GM21526 (cell line): Measurements from ENCODE around the gene FAM83C.
"Not testable (repeated sequence)": the region's sequence is repeated elsewhere in the genome, so short reads cannot be mapped to it uniquely, and the experiment has no call there.

ENCODE experiments used
- ATAC-seq: cut with Tn5 transposase; IDR thresholded peaks from one replicate; pipeline ENCODE4 v1.9.1; 2021; ENCODE audit warnings: moderate library complexity; ENCODE audit not compliant: unreplicated experiment, low FRiP score

Gene FAM83C

DNA sequence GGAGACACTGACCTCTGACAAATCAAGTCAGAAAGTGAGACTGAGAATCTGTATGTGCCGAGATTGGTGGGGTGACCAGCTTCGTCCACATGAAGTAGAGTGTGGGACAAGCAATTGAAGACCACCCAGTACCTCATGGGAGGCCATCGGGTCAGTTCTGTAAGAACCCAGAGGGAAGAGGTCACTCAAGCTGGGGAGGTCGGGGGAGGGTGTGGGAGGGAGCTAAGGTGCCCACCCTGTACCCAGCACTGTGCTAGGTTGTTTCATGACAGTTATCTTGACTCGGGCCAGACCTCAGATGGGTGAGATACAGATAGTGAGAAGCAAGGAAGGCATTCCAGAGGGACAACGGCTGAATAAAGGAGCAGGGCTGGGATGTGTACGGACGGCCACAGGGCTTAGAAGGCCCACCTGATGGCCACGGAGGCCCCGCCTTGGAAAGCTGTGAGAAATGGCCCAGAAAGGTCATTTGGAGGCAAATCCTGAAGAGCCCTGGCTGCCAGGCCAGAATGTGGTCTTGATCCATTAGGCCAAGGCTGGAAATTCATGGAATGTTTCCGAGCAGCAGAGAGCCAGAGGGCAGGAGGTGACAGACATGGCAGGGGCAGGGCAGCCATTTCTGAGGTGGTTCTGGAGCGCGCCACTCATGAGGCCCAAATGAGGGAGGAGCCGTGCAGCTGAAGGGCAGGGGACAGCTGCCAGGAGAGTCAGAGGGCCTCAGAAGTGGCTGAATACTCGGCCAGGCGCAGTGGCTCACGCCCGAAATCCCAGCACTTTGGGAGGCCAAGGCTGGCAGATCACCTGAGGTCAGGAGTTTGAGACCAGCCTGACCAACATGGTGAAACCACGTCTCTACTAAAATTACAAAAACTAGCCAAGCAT is 22.0 kb downstream of the FAM83C start:
- ATAC-seq: no peak

DNA sequence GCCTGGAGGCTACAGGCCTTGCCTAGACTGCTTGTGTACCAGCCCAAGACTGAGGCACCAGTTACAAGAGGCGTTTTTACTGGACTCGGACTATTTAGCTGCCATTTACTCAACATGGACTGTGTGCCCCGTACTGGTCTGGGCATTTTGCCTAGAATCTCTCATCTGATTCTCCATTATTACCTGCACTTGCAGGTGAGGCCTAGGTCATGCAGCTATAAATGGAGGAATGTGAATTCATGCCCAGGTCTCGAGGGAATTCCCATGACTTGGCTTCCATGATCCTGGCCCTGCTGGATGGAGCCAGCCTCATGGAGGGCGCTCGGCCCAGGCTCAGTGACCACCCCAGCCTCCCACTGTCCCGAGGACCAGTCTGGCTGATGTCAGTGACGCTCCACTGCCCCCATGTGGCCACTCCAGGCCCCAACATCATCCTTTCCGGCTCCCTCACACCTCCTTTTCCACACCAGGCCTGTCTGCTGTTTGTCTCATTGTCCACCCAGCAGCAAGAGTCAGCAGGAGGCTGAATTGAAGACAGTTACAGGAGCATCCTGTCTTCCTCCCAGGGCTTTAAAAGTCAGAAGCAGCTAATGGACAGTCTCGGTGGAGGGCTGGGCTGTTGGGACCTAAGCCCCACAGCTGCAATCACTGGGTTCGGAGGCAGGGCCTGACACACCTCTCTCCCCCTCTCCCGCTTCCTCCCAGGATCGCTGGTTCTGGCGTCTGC is 23.0 kb downstream of the FAM83C start:
- no peak for ATAC-seq

DNA sequence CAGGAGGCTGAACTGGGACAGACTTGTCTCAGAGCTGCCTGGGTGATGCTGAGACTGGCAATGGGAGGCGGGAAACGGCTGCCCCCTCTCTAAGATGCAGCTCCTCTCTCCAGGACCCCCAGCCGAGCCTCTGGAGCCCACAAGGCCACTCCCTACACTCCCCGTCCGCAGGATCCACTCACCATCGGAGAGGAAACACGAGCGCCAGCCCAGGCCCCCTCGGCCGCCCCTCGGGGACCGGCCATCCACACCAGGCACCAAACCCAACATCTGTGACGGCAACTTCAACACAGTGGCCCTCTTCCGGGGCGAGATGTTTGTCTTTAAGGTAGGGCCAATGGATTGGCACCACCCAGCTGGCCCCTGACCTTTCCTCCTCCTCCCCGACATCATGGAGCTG is 25.1 kb downstream of the FAM83C start:
- ATAC-seq: no peak

DNA sequence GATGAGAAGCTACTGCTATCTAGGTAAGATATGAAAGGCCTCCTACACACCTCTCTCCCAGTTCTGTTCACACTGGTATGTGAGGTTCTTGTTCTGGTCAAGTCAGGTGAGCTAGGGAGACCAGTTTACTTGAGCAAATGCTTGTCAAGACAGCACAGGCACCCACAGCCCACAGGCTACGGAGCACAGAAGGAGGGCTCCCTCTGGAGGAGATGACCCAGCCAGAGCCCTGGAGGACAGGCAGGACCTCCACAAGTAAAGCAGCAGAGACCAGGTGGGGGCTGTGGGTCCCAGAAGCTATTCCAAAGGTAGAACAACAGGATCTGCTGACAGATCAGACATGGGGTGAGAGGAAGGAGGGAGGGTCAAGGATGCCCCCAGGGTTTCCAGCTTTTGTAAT is 27.5 kb downstream of the FAM83C start:
- no peak for ATAC-seq

DNA sequence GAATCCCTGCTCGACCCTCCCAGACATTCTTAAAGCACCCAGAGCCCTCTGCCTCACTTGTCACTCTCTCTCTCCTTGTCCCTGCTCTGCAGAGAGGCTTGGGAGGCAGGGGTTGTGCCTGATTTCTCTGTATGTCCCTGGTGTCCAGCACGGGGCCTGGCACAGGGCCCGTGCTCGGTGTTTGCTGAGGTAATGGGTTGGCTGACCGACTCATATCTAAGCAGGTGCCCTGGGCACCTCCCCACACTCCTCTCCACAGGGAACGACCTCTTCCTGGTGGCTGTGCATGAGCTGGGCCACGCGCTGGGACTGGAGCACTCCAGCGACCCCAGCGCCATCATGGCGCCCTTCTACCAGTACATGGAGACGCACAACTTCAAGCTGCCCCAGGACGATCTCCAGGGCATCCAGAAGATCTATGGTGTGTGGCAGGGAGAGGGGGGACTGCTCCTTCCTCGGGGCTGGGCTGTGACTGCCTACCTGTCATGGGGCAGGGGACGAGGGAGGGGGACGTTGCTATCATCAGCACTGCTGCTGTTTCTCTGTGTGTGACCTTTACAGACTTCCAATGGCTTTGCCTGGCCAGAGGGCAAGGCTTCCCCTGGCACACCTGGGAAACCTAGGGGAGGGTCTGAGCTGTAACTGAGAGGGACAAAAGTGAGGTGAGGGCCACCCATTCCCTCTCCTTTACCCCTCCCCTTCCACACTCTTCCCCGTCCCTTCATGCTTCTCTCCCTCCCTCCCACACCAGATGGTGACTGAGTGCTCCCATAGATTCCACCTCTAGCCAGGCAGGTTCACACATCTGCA is 28.5 kb downstream of the FAM83C start:
- ATAC-seq: no peak

DNA sequence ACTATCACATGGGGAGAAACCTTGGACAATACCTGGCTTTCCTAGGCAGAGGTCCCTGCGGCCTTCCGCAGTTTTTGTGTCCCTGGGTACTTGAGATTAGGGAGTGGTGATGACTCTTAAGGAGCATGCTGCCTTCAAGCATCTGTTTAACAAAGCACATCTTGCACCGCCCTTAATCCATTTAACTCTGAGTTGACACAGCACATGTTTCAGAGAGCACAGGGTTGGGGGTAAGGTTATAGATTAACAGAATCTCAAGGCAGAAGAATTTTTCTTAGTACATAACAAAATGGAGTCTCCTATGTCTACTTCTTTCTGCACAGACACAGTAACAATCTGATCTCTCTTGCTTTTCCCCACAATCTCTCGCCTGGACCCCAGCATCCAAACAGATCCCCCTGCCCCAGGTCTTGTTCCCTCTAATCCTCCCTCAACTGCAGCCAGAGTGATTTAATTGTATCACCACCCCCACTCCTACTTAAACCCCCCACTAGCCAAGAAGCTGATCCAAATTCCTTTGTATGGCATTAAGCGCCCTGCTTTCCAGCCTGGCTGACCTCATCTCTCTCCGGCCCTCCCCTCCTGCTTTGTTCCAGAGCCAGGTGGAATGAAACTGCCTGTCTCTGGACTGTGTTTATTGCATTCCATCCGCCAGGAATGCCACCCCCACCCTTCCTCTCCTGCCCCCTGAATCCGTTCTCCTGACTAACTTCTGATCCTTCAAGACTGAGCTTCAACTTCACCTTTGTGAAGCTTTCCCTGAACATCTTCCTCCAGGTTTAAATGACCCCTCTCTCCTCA is 29.3 kb downstream of the FAM83C start:
- ATAC-seq: not testable (repeated sequence)

DNA sequence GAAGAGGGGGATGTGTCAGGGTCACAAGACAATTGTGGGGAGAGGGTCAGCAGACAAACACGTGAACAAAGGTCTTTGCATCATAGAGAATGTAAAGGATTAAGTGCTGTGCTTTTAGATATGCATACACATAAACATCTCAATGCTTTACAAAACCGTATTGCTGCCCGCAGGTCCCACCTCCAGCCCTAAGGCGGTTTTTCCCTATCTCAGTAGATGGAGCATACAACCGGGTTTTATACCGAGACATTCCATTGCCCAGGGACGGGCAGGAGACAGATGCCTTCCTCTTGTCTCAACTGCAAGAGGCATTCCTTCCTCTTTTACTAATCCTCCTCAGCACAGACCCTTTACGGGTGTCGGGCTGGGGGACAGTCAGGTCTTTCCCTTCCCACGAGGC is 29.9 kb downstream of the FAM83C start:
- not testable (repeated sequence) for ATAC-seq

DNA sequence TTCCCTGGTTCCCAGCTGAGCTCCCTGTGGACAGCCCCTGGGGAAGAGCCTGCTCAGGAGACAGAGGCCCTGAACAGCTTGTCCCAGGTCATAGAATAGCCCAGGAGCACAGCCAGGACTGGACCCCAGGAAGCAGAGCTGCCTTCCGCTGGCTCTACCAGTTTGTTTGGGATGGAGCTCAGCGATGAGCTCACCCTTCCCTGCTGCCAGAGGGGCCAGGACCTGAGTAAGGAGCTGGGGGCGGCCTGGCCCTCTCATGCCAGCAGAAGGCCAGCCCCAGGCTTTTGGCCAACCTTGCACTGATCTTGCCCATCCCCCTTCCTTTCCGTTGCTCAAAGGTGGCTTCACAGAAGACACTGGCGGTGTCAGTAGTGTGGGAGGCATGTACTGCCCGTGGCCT is 31.8 kb downstream of the FAM83C start:
- ATAC-seq: no peak

DNA sequence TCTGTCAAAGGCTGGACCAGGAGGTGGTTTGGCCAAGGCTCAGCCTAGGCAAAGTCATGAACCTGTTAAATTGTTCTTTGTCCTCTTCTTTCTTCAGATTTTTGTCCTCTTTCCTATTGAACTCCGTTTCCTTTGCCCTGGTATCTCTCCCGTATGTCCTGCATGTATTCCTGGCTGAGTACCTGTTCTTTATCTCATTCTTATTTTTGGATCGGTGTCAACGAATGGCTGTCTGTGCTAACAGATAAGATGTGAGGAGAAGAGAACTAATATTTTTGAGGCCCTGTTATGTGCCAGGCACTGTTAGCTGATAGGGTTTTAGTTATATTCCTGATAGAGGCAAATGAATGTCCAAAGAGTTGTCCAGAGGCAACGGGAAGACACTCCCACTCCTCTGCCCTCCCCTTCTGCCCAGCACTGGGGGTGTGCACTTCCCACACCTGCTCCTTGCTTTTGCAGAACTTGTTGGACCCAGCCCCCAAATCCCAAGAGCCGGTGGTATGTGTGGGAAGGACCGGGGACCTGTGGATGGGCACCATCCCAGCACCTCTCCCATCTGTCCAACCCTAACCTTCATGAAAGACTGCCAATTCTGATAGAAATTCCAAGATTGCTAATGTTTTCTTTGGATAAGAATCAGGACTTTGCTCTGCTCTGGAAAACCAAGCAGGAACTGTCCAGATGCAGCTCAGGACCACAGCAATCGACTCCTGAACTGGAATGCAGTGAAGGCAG is 34.9 kb downstream of the FAM83C start:
- ATAC-seq: no peak

DNA sequence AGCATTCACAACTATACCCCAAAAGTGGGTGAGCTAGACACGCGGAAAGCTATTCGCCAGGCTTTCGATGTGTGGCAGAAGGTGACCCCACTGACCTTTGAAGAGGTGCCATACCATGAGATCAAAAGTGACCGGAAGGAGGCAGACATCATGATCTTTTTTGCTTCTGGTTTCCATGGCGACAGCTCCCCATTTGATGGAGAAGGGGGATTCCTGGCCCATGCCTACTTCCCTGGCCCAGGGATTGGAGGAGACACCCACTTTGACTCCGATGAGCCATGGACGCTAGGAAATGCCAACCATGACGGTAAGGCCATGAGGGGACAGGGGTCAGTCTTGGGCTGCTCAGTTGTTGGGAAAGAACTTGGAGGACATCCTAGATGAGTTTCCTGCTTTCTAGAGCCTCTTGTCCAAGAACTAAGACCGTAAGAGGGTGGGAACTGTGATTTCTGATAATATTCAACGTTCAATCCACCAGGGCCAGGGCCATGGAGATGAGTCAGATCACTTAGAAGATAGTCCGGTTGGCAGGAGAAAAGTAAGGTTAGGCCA is 37.7 kb downstream of the FAM83C start:
- no peak for ATAC-seq

DNA sequence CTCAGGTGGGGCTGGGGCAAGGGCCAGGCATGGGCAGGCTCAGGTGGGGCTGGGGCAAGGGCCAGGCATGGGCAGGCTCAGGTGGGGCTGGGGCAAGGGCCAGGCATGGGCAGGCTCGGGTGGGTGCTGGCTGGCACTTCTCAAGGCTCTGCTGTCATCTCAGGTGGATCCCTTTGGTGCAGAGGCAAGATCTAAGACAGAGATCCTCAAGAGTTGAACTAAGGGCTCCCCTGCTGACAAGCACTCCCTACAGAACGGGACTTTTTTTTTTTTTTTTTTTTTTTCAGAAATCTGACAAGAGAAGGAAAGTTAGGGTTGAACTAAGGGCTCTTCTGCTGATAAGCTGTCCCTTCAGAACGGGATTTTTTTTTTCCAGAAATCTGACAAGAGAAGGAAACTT is 39.2 kb downstream of the FAM83C start:
- ATAC-seq: no peak

DNA sequence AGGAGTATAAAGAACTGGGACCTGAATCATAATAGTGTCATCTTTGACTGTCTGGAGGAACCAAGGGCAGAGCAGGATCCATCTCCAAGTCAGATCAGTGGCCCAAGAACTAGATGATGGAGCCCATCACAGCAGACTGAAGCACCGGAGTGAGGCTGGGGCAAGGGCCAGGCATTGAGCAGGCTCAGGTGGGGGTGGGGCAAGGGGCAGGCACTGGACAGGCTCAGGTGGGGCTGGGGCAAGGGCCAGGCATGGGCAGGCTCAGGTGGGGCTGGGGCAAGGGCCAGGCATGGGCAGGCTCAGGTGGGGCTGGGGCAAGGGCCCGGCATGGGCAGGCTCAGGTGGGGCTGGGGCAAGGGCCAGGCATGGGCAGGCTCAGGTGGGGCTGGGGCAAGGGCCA is 39.6 kb downstream of the FAM83C start:
- ATAC-seq: not testable (repeated sequence)

DNA sequence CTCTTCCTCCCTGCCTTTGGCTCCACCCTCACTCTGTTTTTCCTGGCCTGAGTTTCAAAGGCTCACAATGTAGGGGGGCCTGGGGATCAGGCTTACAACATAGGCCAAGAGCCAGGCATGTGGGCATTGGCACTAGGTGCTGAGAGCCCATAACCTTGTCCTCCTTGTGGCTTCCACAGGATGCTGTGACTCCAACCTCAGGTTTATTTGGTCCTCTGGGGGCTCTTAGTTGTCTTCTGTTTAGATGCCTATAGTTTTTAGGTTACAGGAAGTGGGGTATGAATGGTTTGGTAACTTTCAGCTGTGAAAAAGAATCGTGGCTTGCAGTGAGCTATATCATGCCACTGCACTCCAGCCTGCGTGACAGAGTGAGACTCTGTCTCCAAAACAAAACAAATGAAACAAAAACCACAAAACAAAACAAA is 40.2 kb downstream of the FAM83C start:
- no peak for ATAC-seq

DNA sequence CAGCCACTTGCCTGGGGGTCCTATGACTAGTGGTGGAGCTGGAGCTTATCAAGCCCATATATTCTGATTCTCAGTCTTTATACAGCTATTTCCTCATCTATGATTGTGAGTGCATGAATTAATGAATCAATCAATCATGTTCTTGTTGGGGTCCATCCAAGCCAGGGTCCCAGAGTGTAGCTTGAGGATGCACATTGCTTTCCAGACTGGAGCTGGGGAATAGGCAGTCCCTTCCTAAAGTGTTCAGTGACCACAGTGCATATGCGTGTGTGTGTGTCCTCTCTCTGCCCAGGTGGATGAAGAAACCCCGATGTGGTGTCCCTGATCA is 40.6 kb downstream of the FAM83C start:
- ATAC-seq: no peak

DNA sequence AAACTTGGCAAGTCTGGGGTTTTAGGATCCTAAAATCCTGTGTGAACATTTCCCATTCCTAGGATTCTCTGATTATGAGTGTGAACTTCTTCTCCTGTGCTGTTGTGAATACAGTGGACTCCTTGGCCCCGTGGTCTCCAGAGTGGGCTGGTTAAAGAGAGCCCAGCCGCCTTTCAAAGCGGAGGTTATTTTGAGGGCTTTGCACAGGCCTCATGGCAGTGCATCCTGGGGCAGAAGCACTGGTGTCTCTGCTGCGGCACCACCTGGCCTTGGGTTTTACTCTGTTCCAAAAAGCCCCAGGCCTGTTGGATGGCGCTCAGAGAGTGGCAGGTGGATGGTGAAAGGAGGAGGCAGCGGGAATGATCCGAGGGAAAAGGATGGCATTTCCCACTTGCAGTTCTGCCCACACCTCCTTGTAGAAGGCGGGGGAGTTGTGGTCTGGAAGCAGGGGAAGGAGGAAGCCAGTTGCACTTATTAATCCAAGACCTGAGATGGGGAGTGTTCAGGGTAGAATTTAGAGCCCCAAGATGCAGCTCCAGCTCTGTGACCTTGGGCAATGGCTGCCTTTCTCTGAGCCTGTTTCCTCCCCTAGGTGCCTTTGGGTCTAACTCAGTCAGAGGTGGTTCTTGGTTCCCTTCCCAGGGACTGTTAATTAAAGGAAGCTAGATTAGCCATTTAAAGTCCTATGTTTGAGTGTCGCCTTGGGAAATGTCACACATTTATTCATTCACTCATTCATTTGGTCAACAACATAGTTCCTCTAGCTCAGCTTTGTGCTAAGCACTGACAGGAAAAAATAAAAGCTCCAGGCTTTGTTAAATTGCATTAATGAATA is 43.4 kb downstream of the FAM83C start:
- ATAC-seq: no peak

DNA sequence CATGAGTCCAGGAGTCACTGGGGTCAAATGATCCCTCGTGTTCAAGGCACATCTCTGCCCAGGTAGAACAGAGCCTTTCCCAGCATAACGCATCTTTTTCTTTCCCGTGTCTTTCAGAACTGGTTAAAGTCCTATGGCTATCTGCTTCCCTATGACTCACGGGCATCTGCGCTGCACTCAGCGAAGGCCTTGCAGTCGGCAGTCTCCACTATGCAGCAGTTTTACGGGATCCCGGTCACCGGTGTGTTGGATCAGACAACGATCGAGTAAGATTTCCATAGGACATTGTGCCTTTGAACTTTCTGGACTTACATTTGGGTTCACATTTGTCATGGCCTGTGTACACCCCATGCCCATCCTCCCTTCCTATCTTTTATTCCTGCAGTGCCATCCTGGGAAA is 45.5 kb downstream of the FAM83C start:
- ATAC-seq: no peak

DNA sequence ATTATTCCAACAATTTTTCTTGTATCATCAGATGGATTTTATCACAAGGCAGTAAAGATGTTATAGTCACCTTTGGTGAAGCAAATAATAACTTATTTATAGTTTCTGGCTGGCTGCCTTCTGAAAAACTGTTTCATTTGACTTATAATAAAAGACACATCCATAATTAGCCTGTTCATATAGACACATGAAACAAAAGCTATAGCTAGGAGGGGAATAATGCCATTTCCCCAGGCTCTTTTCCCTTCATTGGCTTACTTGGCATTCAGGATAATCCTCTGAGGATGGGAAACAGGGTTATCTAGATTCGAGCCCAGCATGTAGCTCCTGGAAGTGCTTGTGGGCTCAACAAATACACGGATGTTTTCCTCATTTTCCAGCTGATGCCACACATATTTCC is 48.2 kb downstream of the FAM83C start:
- ATAC-seq: no peak

DNA sequence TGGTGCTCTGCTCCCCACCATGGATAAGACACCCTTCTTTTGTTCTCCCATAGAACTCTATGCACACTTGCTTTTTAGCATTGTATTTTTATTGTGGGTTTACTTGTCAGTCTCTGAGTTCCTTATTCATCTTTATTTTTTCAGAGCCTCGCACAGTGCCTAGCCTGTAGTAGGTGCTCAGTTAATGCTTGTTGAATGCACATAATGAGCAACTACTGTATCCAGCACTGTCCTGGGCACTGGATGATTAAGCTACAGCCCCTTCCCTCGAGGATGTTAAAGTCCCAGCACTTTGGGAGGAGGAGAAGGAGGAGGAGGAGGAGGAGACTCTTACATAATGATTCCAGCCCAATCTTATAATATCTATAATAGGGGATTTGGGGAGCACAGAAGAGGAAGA is 48.9 kb downstream of the FAM83C start:
- ATAC-seq: no peak
